Stomach (tissue), 9 donors: ENCODE results near the gene WDR45B. TPM values are rescaled to one million over a fixed set of nuclear protein-coding genes. Genes with fewer than 3 reads are reported as not detected.

Experiments used
- DNase-seq, 2 donors: peaks; one replicate each; pipeline versions ENCODE4 v3.0.0 to v3.0.0-alpha.2; 2013 to 2019
- H3K27ac ChIP-seq, 5 donors: fragments of 200-600 bp in 4 of 5; sonication (generic) in 4 of 5; one replicate each; pipeline ENCODE4 v1.5.1; 2013 to 2019; ENCODE audit warnings: mild to moderate bottlenecking in 1 of 5, moderate library complexity in 1 of 5
- H3K27me3 ChIP-seq, 3 donors: fragments of 200-600 bp; sonication (generic); one replicate each; pipeline ENCODE4 v1.5.1; 2017 to 2019; ENCODE audit warnings: mixed run types in 1 of 3
- H3K36me3 ChIP-seq, 4 donors: fragments of 200-600 bp; sonication (generic); 1 replicate in 3 of 4; 2 replicates in 1 of 4; pipeline ENCODE4 v1.5.1; 2016 to 2019
- H3K4me1 ChIP-seq, 4 donors: fragments of 200-600 bp; sonication (generic); one replicate each; pipeline ENCODE4 v1.5.1; 2016 to 2019
- H3K4me3 ChIP-seq, 4 donors: fragments of 200-600 bp; sonication (generic) in 3 of 4; one replicate each; pipeline ENCODE4 v1.5.1; 2016 to 2019; ENCODE audit warnings: mild to moderate bottlenecking in 1 of 4
- H3K9me3 ChIP-seq, 4 donors: fragments of 200-600 bp; sonication (generic); one replicate each; pipeline ENCODE4 v1.5.1; 2016 to 2019
- CTCF ChIP-seq, 7 experiments: fragments of 450-650 bp in 4 of 7; fragments of 200-600 bp in 3 of 7; sonication (generic) in 3 of 7; IDR thresholded peaks; one replicate each; pipeline ENCODE4 v1.5.1; 2016 to 2019; ENCODE audit warnings: antibody characterized with exemption in 7 of 7, control low read depth in 2 of 7, mild to moderate bottlenecking in 1 of 7
- EP300 ChIP-seq: sonication (generic); formaldehyde crosslinking; IDR thresholded peaks from one replicate; pipeline ENCODE4 v1.6.1; 2017; ENCODE audit warnings: antibody characterized with exemption
- POLR2A ChIP-seq, 4 donors: fragments of 450-650 bp; IDR thresholded peaks; one replicate each; pipeline ENCODE4 v1.6.1; 2016; ENCODE audit warnings: antibody characterized with exemption in 4 of 4, control low read depth in 2 of 4, mild to moderate bottlenecking in 1 of 4, moderate library complexity in 1 of 4
- POLR2AphosphoS5 ChIP-seq, 3 donors: sonication (generic); formaldehyde crosslinking; IDR thresholded peaks; one replicate each; pipeline ENCODE4 v1.6.1; 2016; ENCODE audit warnings: antibody characterized with exemption in 3 of 3
- WGBS, 5 donors: extraction: QIAGEN DNeasy Blood & Tissue Kit in 3 of 5; methylation state at CpG; one replicate each; pipeline versions ENCODE4 v1.1.5 to v1.1.7; 2013 to 2018; 5-methylcytosine and 5-hydroxymethylcytosine counted together
- intact Hi-C: fragments of 100-400 bp; cut with DNase I; formaldehyde crosslinking; loops from one replicate; pipeline ENCODE4 v1.15.1; 2023; ENCODE audit warnings: low total_unique reads
- polyA plus RNA-seq, 3 donors: library from polyadenylated mRNA; stranded (reverse); fragments of 200-250 nt; gene quantifications; one replicate each; pipeline ENCODE4 v1.2.3, GENCODE V29; 2013
- total RNA-seq, 5 donors: library from RNA; depleted of rRNA; stranded (reverse); fragments of >200 nt; gene quantifications; one replicate each; pipeline versions ENCODE4 v1.1.0 to v1.2.3, GENCODE V29; 2014 to 2016
- donor health status: healthy with polysubstance abuse.
- donor health status: Bipolar disorder and iron deficiency.
- donor health status: healthy.

Gene WDR45B
- total and polyA plus RNA-seq, 8 donors: 62.8 to 108 (median 76.2) TPM

- Histone ChIP-seq H3K4me1 (no peaks in the 10 kb centered on the region), H3K27ac (no peak overlapping the region), H3K4me3 (no peak overlapping the region), H3K27me3 (no peaks in the 10 kb centered on the region), H3K9me3 (no peaks in the 10 kb centered on the region), H3K36me3 (peaks cover 74 to 100% (median 100%) of the 10 kb centered on the region in 4 donors)
- no peak for DNase-seq
- intact Hi-C loops: no loop called here
- TF ChIP-seq POLR2AphosphoS5 (IDR thresholded peaks at IDR 0.05): no peak
- no peak for TF ChIP-seq POLR2A (IDR thresholded peaks at IDR 0.05)
- no peak for TF ChIP-seq CTCF (IDR thresholded peaks at IDR 0.05)
- TF ChIP-seq EP300: no peak
- WGBS, 5 donors: 84 to 89% (median 87%) methylated on average over 7 of the region's 7 CpGs
These were observed 29.0 kb downstream of the WDR45B start for GRCh38 chr17:82619211-82619610.

GRCh38 chr17:82616021-82616711, 32.1 kb downstream of the WDR45B start:
- no peak overlapping the region for H3K27ac ChIP-seq
- WGBS, 5 donors: 84 to 89% (median 86%) methylated on average over 22 of the region's 22 CpGs
- DNase-seq: no peak
- intact Hi-C loops: no loop called here
- no peak for TF ChIP-seq CTCF (IDR thresholded peaks at IDR 0.05)
- TF ChIP-seq POLR2AphosphoS5 (IDR thresholded peaks at IDR 0.05): no peak
- no peak for TF ChIP-seq EP300
- no peak for TF ChIP-seq POLR2A (IDR thresholded peaks at IDR 0.05)
- H3K4me3 ChIP-seq: no peak overlapping the region
- no peaks in the 10 kb centered on the region for H3K27me3 ChIP-seq
- peaks cover 0 to 5% (median 0%) of the 10 kb centered on the region in 4 donors for H3K4me1 ChIP-seq
- H3K36me3 ChIP-seq: peaks cover 62 to 92% (median 86%) of the 10 kb centered on the region in 4 donors
- H3K9me3 ChIP-seq: no peaks in the 10 kb centered on the region

GRCh38 chr17:82615084-82616020, 32.9 kb downstream of the WDR45B start:
- no peaks in the 10 kb centered on the region for H3K9me3 ChIP-seq
- H3K4me1 ChIP-seq: peaks cover 0 to 7% (median 0%) of the 10 kb centered on the region in 4 donors
- TF ChIP-seq CTCF (IDR thresholded peaks at IDR 0.05) (no peak), POLR2AphosphoS5 (IDR thresholded peaks at IDR 0.05) (no peak), POLR2A (IDR thresholded peaks at IDR 0.05) (no peak), EP300 (no peak)
- no peaks in the 10 kb centered on the region for H3K27me3 ChIP-seq
- H3K36me3 ChIP-seq: peaks cover 53 to 92% (median 86%) of the 10 kb centered on the region in 4 donors
- WGBS, 5 donors: 89 to 92% (median 91%) methylated on average over 41 to 45 of the region's 45 CpGs
- no peak for DNase-seq
- no peak overlapping the region for H3K4me3 ChIP-seq
- no peak overlapping the region for H3K27ac ChIP-seq
- intact Hi-C loops: no loop called here

- no peak overlapping the region for H3K27ac ChIP-seq
- intact Hi-C loops: no loop called here
- no peak for DNase-seq
- H3K9me3 ChIP-seq: no peaks in the 10 kb centered on the region
- peaks cover 0 to 7% (median 0%) of the 10 kb centered on the region in 4 donors for H3K4me1 ChIP-seq
- TF ChIP-seq CTCF (IDR thresholded peaks at IDR 0.05) (no peak), POLR2A (IDR thresholded peaks at IDR 0.05) (no peak), EP300 (no peak), POLR2AphosphoS5 (IDR thresholded peaks at IDR 0.05) (no peak)
- H3K36me3 ChIP-seq: peaks cover 42 to 92% (median 85%) of the 10 kb centered on the region in 4 donors
- H3K27me3 ChIP-seq: no peaks in the 10 kb centered on the region
- WGBS, 5 donors: 61 to 93% (median 86%) methylated on average over 3 to 20 of the region's 22 CpGs
- H3K4me3 ChIP-seq: no peak overlapping the region
These were observed 34.1 kb downstream of the WDR45B start for GRCh38 chr17:82614095-82614631.
